Measurements from ENCODE around the gene EMP2. TPM values are rescaled to one million over a fixed set of nuclear protein-coding genes. Genes with fewer than 3 reads are reported as not detected.

EMP2 gene
- total and polyA plus RNA-seq, 7 experiments from 2014 or later: not detected

- no peak for ATAC-seq
- peaks cover 0 to 5% (median 4%) of the 10 kb centered on the region in 7 donors for H3K4me1 Mint-ChIP-seq
- POLR2A ChIA-PET: no interaction called here
- Histone ChIP-seq H3K4me1 (ENCODE audit: control insufficient read depth in 2 of 2, insufficient read depth in 2 of 2, low read length in 2 of 2) (no peaks in the 10 kb centered on the region), H3K4me3 (ENCODE audit: low read length) (no peak overlapping the region), H3K27ac (ENCODE audit: low read depth, low read length) (no peak overlapping the region), H3K9me3 (ENCODE audit: control insufficient read depth in 2 of 3, low read length in 3 of 3) (no peaks in the 10 kb centered on the region), H3K27me3 (ENCODE audit: control insufficient read depth in 2 of 2, insufficient read depth in 2 of 2, low read length in 2 of 2) (no peaks in the 10 kb centered on the region), H3K36me3 (ENCODE audit: control insufficient read depth in 2 of 3, insufficient read depth in 3 of 3, low read length in 3 of 3) (no peaks in the 10 kb centered on the region)
- CTCF ChIA-PET: interaction anchor here (0.8 kb wide), 1 partner anchor 212 kb away, joined by 3 read pairs; no protein-coding TSS in a partner anchor
- H3K36me3 Mint-ChIP-seq: no peaks in the 10 kb centered on the region
- no peak overlapping the region for H3K4me3 Mint-ChIP-seq
- no peaks in the 10 kb centered on the region for H3K9me3 Mint-ChIP-seq
- no peak overlapping the region for H3K27ac Mint-ChIP-seq
- intact Hi-C loops (cut with micrococcal nuclease): no loop called here
- H3K27me3 Mint-ChIP-seq: peaks cover 0 to 4% (median 0%) of the 10 kb centered on the region in 5 donors
- DNase-seq: no peak
Measured at GRCh38 chr16:10525214-10525825, 55.1 kb downstream of the EMP2 start.

- Mint-ChIP-seq H3K36me3 (no peaks in the 10 kb centered on the region), H3K9me3 (no peaks in the 10 kb centered on the region), H3K27me3 (peaks cover 0 to 7% (median 4%) of the 10 kb centered on the region in 5 donors), H3K4me1 (peaks cover 0 to 4% (median 3%) of the 10 kb centered on the region in 7 donors), H3K4me3 (no peak overlapping the region), H3K27ac (no peak overlapping the region)
- Histone ChIP-seq H3K9me3 (ENCODE audit: control insufficient read depth in 2 of 3, low read length in 3 of 3) (no peaks in the 10 kb centered on the region), H3K27me3 (ENCODE audit: control insufficient read depth in 2 of 2, insufficient read depth in 2 of 2, low read length in 2 of 2) (no peaks in the 10 kb centered on the region), H3K27ac (ENCODE audit: low read depth, low read length) (no peak overlapping the region), H3K4me1 (ENCODE audit: control insufficient read depth in 2 of 2, insufficient read depth in 2 of 2, low read length in 2 of 2) (no peaks in the 10 kb centered on the region), H3K4me3 (ENCODE audit: low read length) (no peak overlapping the region), H3K36me3 (ENCODE audit: control insufficient read depth in 2 of 3, insufficient read depth in 3 of 3, low read length in 3 of 3) (no peaks in the 10 kb centered on the region)
- ATAC-seq: no peak
- CTCF ChIA-PET: interaction anchor here (0.6 to 1.4 kb wide), 5 partner anchors 9 to 224 kb away, joined by 3 to 7 read pairs (median 3); no protein-coding TSS in a partner anchor
- intact Hi-C loops (cut with micrococcal nuclease): no loop called here
- POLR2A ChIA-PET: interaction anchor here (0.7 kb wide), 1 partner anchor 33 kb away, joined by 3 read pairs; no protein-coding TSS in a partner anchor
- no peak for DNase-seq
Measured at GRCh38 chr16:10522966-10523365, 57.4 kb downstream of the EMP2 start.

GRCh38 chr16:10521681-10522274, 58.6 kb downstream of the EMP2 start:
- H3K4me1 Mint-ChIP-seq: peaks cover 0 to 4% (median 3%) of the 10 kb centered on the region in 7 donors
- ATAC-seq: peak; percentile 76
- no peaks in the 10 kb centered on the region for H3K27me3 ChIP-seq (ENCODE audit: control insufficient read depth in 2 of 2, insufficient read depth in 2 of 2, low read length in 2 of 2)
- ChIA-PET CTCF (interaction anchor here (0.7 to 1.2 kb wide), 4 partner anchors 9 to 222 kb away, joined by 3 to 4 read pairs (median 3); no protein-coding TSS in a partner anchor), POLR2A (no interaction called here)
- intact Hi-C loops (cut with micrococcal nuclease): loop anchor here in 1 of 2 donors (1.0 kb wide), 1 partner anchor 397 kb away; no protein-coding TSS in a partner anchor
- H3K36me3 ChIP-seq (ENCODE audit: control insufficient read depth in 2 of 3, insufficient read depth in 3 of 3, low read length in 3 of 3): no peaks in the 10 kb centered on the region
- DNase-seq: peak in 5 of 9 donors; percentile 19 to 31 (median 30)
- H3K9me3 ChIP-seq (ENCODE audit: control insufficient read depth in 2 of 3, low read length in 3 of 3): no peaks in the 10 kb centered on the region
- no peaks in the 10 kb centered on the region for H3K9me3 Mint-ChIP-seq
- no peak overlapping the region for H3K27ac Mint-ChIP-seq
- no peak overlapping the region for H3K4me3 Mint-ChIP-seq
- no peaks in the 10 kb centered on the region for H3K36me3 Mint-ChIP-seq
- H3K4me1 ChIP-seq (ENCODE audit: control insufficient read depth in 2 of 2, insufficient read depth in 2 of 2, low read length in 2 of 2): no peaks in the 10 kb centered on the region
- H3K4me3 ChIP-seq (ENCODE audit: low read length): no peak overlapping the region
- H3K27ac ChIP-seq (ENCODE audit: low read depth, low read length): no peak overlapping the region
- peaks cover 0 to 7% (median 4%) of the 10 kb centered on the region in 5 donors for H3K27me3 Mint-ChIP-seq

- no peaks in the 10 kb centered on the region for H3K9me3 Mint-ChIP-seq
- H3K27ac Mint-ChIP-seq: no peak overlapping the region
- ATAC-seq (no peak), DNase-seq (no peak)
- H3K27me3 Mint-ChIP-seq: peaks cover 0 to 7% (median 4%) of the 10 kb centered on the region in 5 donors
- peaks cover 0 to 4% (median 3%) of the 10 kb centered on the region in 7 donors for H3K4me1 Mint-ChIP-seq
- Histone ChIP-seq H3K4me1 (ENCODE audit: control insufficient read depth in 2 of 2, insufficient read depth in 2 of 2, low read length in 2 of 2) (no peaks in the 10 kb centered on the region), H3K27me3 (ENCODE audit: control insufficient read depth in 2 of 2, insufficient read depth in 2 of 2, low read length in 2 of 2) (no peaks in the 10 kb centered on the region), H3K9me3 (ENCODE audit: control insufficient read depth in 2 of 3, low read length in 3 of 3) (no peaks in the 10 kb centered on the region), H3K4me3 (ENCODE audit: low read length) (no peak overlapping the region), H3K36me3 (ENCODE audit: control insufficient read depth in 2 of 3, insufficient read depth in 3 of 3, low read length in 3 of 3) (no peaks in the 10 kb centered on the region), H3K27ac (ENCODE audit: low read depth, low read length) (no peak overlapping the region)
- POLR2A ChIA-PET: no interaction called here
- H3K36me3 Mint-ChIP-seq: no peaks in the 10 kb centered on the region
- intact Hi-C loops (cut with micrococcal nuclease): loop anchor here in 1 of 2 donors (1.0 kb wide), 1 partner anchor 397 kb away; no protein-coding TSS in a partner anchor
- CTCF ChIA-PET: interaction anchor here (1.0 kb wide), 1 partner anchor 9 kb away, joined by 3 read pairs; no protein-coding TSS in a partner anchor
- H3K4me3 Mint-ChIP-seq: no peak overlapping the region
Measured at GRCh38 chr16:10520869-10521578, 59.4 kb downstream of the EMP2 start.

DNA sequence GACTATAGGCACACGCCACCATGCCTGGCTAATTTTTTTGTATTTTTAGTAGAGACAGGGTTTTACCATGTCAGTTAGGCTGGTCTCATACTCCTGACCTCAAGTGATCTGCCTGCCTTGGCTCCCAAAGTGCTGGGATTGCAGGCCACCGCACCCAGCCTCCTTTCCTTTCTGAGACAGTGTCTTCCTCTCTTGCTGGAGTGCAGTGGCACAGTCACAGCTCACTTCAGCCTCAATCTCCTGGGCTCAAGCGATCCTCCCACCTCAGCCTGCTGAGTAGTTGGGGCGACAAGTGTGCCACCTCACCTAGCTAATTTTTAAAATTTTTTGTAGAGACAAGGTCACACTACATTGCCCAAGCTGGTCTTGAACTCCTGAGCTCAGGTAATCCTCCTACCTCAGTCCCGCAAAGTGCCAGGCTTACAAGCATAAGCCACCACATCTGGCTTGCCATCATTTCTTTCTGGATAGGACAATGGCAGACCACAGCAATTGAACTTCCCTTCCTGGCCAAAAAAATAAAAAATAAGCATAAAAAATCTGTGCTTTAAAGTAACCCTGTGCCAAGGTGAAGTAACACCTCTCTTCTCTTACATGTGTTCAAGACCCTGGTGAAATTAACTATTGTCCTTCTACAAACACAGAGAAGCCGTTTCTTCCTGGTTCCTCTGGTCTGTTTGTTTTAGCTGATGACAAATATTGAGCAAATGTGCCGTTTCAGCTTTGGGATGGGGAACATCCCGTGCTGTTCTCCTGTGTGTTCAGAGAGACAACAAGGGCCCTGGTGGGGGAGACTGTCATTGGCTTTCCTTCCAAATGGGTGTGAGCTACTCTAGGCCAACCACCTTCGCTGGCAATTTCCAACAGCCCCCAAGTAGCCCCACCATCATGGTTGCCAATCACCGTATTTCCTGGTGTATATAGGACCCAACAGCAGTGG, 60.2 kb downstream of the EMP2 start:
- DNase-seq: no peak
- H3K27me3 Mint-ChIP-seq: peaks cover 0 to 7% (median 4%) of the 10 kb centered on the region in 5 donors
- ChIA-PET CTCF (no interaction called here), POLR2A (no interaction called here)
- Histone ChIP-seq H3K4me1 (ENCODE audit: control insufficient read depth in 2 of 2, insufficient read depth in 2 of 2, low read length in 2 of 2) (no peaks in the 10 kb centered on the region), H3K36me3 (ENCODE audit: control insufficient read depth in 2 of 3, insufficient read depth in 3 of 3, low read length in 3 of 3) (no peaks in the 10 kb centered on the region), H3K27me3 (ENCODE audit: control insufficient read depth in 2 of 2, insufficient read depth in 2 of 2, low read length in 2 of 2) (no peaks in the 10 kb centered on the region), H3K9me3 (ENCODE audit: control insufficient read depth in 2 of 3, low read length in 3 of 3) (no peaks in the 10 kb centered on the region), H3K27ac (ENCODE audit: low read depth, low read length) (no peak overlapping the region), H3K4me3 (ENCODE audit: low read length) (no peak overlapping the region)
- peaks cover 0 to 4% (median 3%) of the 10 kb centered on the region in 7 donors for H3K4me1 Mint-ChIP-seq
- H3K36me3 Mint-ChIP-seq: no peaks in the 10 kb centered on the region
- no peaks in the 10 kb centered on the region for H3K9me3 Mint-ChIP-seq
- H3K27ac Mint-ChIP-seq: peak overlapping the region in 1 of 9 donors; percentile 84
- H3K4me3 Mint-ChIP-seq: no peak overlapping the region
- intact Hi-C loops (cut with micrococcal nuclease): no loop called here
- ATAC-seq: no peak

DNA sequence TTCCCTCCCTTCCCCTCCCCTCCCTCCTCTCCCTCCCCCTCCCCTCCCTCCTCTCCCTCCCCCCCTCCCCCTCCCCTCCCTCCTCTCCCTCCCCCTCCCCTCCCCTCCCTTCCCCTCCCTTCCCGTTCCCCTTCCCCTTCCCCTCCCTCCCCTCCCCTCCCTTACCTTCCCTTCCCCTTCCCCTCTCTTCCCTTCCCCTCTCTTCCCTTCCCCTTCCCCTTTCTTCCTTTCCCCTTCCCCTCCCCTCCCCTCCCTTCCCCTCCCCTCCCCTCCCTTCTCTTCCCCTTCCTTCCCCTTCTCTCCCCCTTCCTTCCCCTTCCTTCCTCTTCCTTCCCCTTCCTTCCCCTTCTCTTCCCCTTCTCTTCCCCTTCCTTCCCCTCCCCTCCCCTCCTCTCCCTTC, 61.1 kb downstream of the EMP2 start:
- Histone ChIP-seq H3K27ac (ENCODE audit: low read depth, low read length) (no peak overlapping the region), H3K4me3 (ENCODE audit: low read length) (no peak overlapping the region), H3K4me1 (ENCODE audit: control insufficient read depth in 2 of 2, insufficient read depth in 2 of 2, low read length in 2 of 2) (no peaks in the 10 kb centered on the region), H3K36me3 (ENCODE audit: control insufficient read depth in 2 of 3, insufficient read depth in 3 of 3, low read length in 3 of 3) (no peaks in the 10 kb centered on the region), H3K9me3 (ENCODE audit: control insufficient read depth in 2 of 3, low read length in 3 of 3) (no peaks in the 10 kb centered on the region), H3K27me3 (ENCODE audit: control insufficient read depth in 2 of 2, insufficient read depth in 2 of 2, low read length in 2 of 2) (no peaks in the 10 kb centered on the region)
- Mint-ChIP-seq H3K27me3 (peaks cover 0 to 7% (median 4%) of the 10 kb centered on the region in 5 donors), H3K9me3 (no peaks in the 10 kb centered on the region), H3K4me1 (peaks cover 0 to 4% (median 3%) of the 10 kb centered on the region in 7 donors), H3K36me3 (no peaks in the 10 kb centered on the region), H3K27ac (no peak overlapping the region), H3K4me3 (no peak overlapping the region)
- DNase-seq (no peak), ATAC-seq (no peak)
- intact Hi-C loops (cut with micrococcal nuclease): no loop called here
- ChIA-PET POLR2A (no interaction called here), CTCF (no interaction called here)

Data from naive thymus-derived CD4-positive, alpha-beta T cell (primary cell).